Caco-2 (cell line): ENCODE results near the gene RASSF3. TPM values are rescaled to one million over a fixed set of nuclear protein-coding genes. Genes with fewer than 3 reads are reported as not detected.

Experiments
- BruUV-seq: library from RNA; stranded (reverse); fragments of 400-500 nt; replicated peaks from 2 replicates; lab custom pipeline; 2021; lab: Mats Ljungman, UMichigan
- CTCF ChIA-PET: fragments of 300-600 bp; sonication (Branson Sonifier 250); formaldehyde crosslinking; loops from one replicate; lab custom pipeline; 2022; ENCODE audit warnings: antibody characterized with exemption; lab: Charles Lee
- POLR2A ChIA-PET: fragments of 300-600 bp; sonication (Branson Sonifier 250); formaldehyde crosslinking; loops from one replicate; lab custom pipeline; 2022; ENCODE audit warnings: antibody characterized with exemption; lab: Charles Lee
- DNase-seq, 2 experiments: peaks; one replicate each; pipeline versions ENCODE4 v3.0.0 to v3.0.0-alpha.2; 2020 to 2022
- H3K27me3 ChIP-seq: replicated peaks from 2 replicates; pipeline ENCODE4 v1.6.0; 2011; ENCODE audit warnings: low read length; ENCODE audit not compliant: control insufficient read depth, insufficient read depth
- H3K36me3 ChIP-seq: 2 replicates; pipeline ENCODE4 v1.5.1; 2011; ENCODE audit warnings: low read length; ENCODE audit not compliant: control insufficient read depth, insufficient read depth
- H3K4me1 ChIP-seq: fragments of 250-450 bp; sonication (Bioruptor Pico); 2 replicates; pipeline ENCODE4 v1.5.1; 2020; ENCODE audit warnings: mild to moderate bottlenecking
- H3K4me3 ChIP-seq: 2 replicates; pipeline ENCODE4 v1.5.1; 2011; ENCODE audit warnings: low read depth, mild to moderate bottlenecking, control low read depth, low read length
- H3K9me3 ChIP-seq: fragments of 250-450 bp; sonication (Bioruptor Pico); 2 replicates; pipeline ENCODE4 v1.5.1; 2020; ENCODE audit warnings: mild to moderate bottlenecking, moderate library complexity
- H3K27ac Mint-ChIP-seq: one replicate; pipeline ENCODE4 v1.8.0; 2022; ENCODE audit warnings: mixed read lengths; ENCODE audit not compliant: unreplicated experiment
- H3K27me3 Mint-ChIP-seq: one replicate; pipeline ENCODE4 v1.8.0; 2022; ENCODE audit warnings: mixed read lengths; ENCODE audit not compliant: insufficient read depth, unreplicated experiment
- H3K36me3 Mint-ChIP-seq: one replicate; pipeline ENCODE4 v1.8.0; 2022; ENCODE audit warnings: mild to moderate bottlenecking, mixed read lengths; ENCODE audit not compliant: insufficient read depth, unreplicated experiment
- H3K4me1 Mint-ChIP-seq: one replicate; pipeline ENCODE4 v1.8.0; 2022; ENCODE audit warnings: low read depth, mixed read lengths; ENCODE audit not compliant: unreplicated experiment
- H3K4me3 Mint-ChIP-seq: one replicate; pipeline ENCODE4 v1.8.0; 2022; ENCODE audit warnings: mild to moderate bottlenecking, moderate library complexity, mixed read lengths; ENCODE audit not compliant: unreplicated experiment
- H3K9me3 Mint-ChIP-seq: one replicate; pipeline ENCODE4 v1.8.0; 2022; ENCODE audit warnings: mixed read lengths; ENCODE audit not compliant: unreplicated experiment
- intact Hi-C: fragments of 100-400 bp; cut with micrococcal nuclease; formaldehyde crosslinking; loops from one replicate; pipeline ENCODE4 v1.10.0; 2022; ENCODE audit not compliant: unreplicated experiment
- total RNA-seq: library from RNA; stranded (reverse); gene quantifications from 2 replicates; pipeline ENCODE4 v1.2.3, GENCODE V29; 2022
- TF ChIP-seq, protein P1 (sequence below), 2 experiments: fragments of 200-600 bp in 1 of 2; IDR thresholded peaks; 1 replicate in 1 of 2; 2 replicates in 1 of 2; pipeline versions ENCODE4 v1.5.1 to v1.8.0; 2011 to 2022; ENCODE audit warnings: antibody characterized with exemption in 1 of 2, control low read depth in 1 of 2, inconsistent platforms in 1 of 2, low read depth in 1 of 2, low read length in 1 of 2, mild to moderate bottlenecking in 1 of 2, moderate library complexity in 1 of 2; ENCODE audit not compliant: insufficient read depth in 1 of 2, severe bottlenecking in 1 of 2, unreplicated experiment in 1 of 2

Gene RASSF3
- total RNA-seq, 1 experiment from 2014 or later: 25.7 TPM

DNA sequence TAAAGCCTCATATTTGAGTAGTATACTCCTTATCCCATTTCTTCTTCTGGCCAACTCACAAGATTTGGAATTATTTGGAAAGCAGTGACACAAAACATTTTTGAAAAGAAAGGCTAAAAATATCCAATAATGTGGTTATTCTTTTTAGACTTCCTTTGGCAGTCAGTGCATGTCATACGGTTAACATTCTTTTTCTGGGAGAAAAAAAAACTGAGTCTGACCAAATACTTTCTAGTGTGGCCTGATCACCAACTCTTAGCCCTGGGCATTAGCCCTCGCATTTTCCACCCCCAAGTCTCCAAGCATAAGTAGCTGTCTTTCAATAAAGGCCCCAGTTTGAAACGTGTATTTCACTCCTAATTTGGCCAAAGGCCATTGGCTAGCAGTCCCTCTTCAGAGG is 5.9 kb downstream of the RASSF3 start:
- H3K36me3 ChIP-seq: no peaks in the 10 kb centered on the region
- TF ChIP-seq, protein P1, sequence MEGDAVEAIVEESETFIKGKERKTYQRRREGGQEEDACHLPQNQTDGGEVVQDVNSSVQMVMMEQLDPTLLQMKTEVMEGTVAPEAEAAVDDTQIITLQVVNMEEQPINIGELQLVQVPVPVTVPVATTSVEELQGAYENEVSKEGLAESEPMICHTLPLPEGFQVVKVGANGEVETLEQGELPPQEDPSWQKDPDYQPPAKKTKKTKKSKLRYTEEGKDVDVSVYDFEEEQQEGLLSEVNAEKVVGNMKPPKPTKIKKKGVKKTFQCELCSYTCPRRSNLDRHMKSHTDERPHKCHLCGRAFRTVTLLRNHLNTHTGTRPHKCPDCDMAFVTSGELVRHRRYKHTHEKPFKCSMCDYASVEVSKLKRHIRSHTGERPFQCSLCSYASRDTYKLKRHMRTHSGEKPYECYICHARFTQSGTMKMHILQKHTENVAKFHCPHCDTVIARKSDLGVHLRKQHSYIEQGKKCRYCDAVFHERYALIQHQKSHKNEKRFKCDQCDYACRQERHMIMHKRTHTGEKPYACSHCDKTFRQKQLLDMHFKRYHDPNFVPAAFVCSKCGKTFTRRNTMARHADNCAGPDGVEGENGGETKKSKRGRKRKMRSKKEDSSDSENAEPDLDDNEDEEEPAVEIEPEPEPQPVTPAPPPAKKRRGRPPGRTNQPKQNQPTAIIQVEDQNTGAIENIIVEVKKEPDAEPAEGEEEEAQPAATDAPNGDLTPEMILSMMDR (IDR thresholded peaks at IDR 0.05; ENCODE audit: insufficient read depth in 1 of 2, low read depth in 1 of 2, low read length in 1 of 2, severe bottlenecking in 1 of 2, unreplicated experiment in 1 of 2): no peak
- Mint-ChIP-seq H3K9me3 (no peaks in the 10 kb centered on the region), H3K27ac (no peak overlapping the region), H3K36me3 (peaks cover 6% of the 10 kb centered on the region), H3K4me1 (peaks cover 7% of the 10 kb centered on the region), H3K27me3 (no peaks in the 10 kb centered on the region), H3K4me3 (no peak overlapping the region)
- no TSS peak for BruUV-seq
- intact Hi-C loops: no loop called here
- POLR2A ChIA-PET: no interaction called here
- no peak overlapping the region for H3K4me3 ChIP-seq
- CTCF ChIA-PET: no interaction called here
- H3K27me3 ChIP-seq: no peaks in the 10 kb centered on the region
- no peak for DNase-seq
- H3K9me3 ChIP-seq: no peaks in the 10 kb centered on the region
- peaks cover 5% of the 10 kb centered on the region; the same call in 1 of the 2 replicates for H3K4me1 ChIP-seq

DNA sequence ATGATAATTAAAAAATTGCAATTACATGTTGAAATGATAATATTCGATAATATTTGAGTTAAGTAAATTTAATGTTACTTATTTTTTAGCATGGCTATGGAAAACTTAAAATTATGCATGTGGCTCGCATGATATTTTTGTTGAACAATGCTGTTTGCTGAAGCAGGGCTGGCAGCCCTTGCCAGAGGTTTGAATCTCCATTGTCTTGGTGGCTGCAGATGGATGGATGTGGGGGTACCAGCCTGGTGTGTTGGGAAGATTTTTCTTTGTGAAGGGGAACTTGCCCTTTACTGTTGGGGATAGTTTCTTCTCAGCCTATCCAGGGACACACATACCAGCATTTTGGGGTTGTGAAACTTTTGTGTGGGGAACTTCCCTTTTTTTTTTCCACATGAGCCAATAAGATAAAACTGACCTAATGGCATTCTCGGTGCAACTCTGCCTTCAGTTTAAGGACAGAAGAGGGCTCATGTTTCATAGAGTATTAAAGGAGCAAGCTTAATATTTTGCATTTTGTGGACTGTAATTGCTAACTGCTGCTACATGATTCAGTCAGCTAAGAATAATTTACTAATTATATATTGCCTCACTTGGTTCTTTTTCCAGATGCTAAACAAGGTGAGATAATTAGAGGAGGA is 8.8 kb downstream of the RASSF3 start:
- DNase-seq: no peak

DNA sequence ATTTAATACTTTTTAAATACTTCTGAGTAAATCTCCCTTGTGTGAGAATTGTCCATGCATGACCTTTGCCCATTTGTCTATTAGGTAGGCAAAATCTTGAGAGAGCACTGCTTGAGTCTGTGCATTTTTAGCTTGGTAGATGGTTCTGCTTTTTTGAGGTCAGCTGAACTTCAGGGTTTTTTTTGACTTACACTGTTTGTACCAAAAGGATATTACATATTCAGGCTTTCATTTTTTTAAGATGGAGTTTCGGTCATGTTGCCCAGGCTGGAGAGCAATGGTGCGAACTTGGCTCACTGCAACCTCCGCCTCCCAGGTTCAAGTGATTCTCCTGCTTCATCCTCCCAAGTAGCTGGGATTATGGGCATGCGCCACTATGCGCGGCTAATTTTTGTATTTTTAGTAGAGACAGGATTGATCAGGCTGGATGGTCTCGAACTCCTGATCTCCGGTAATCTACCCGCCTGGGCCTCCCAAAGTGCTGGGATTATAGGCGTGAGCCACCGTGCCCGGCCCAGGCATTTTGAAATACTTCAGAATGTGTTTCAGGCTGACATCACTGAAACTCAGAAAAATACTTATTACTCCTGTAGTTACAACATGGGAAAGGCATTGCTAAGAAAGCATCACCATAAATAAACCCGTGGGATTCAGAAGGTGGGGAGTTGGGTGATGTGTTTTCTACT is 11.1 kb downstream of the RASSF3 start:
- Mint-ChIP-seq H3K36me3 (no peaks in the 10 kb centered on the region), H3K27ac (no peak overlapping the region), H3K27me3 (no peaks in the 10 kb centered on the region), H3K4me1 (peaks cover 13% of the 10 kb centered on the region), H3K9me3 (no peaks in the 10 kb centered on the region), H3K4me3 (no peak overlapping the region)
- H3K4me1 ChIP-seq: peaks cover 16% of the 10 kb centered on the region
- H3K4me3 ChIP-seq: no peak overlapping the region
- BruUV-seq: no TSS peak
- H3K27me3 ChIP-seq: no peaks in the 10 kb centered on the region
- intact Hi-C loops: loop anchor here (10.0 kb wide), 1 partner anchor 167 kb away; the partner anchor contains the start of gene TBK1
- TF ChIP-seq, protein P1 (IDR thresholded peaks at IDR 0.05; ENCODE audit: insufficient read depth in 1 of 2, low read depth in 1 of 2, low read length in 1 of 2, severe bottlenecking in 1 of 2, unreplicated experiment in 1 of 2): no peak
- DNase-seq: no peak
- no peaks in the 10 kb centered on the region for H3K9me3 ChIP-seq
- ChIA-PET POLR2A (no interaction called here), CTCF (no interaction called here)
- H3K36me3 ChIP-seq: no peaks in the 10 kb centered on the region

More for the DNA sequence above, 8.8 kb downstream of the RASSF3 start:
- H3K4me3 Mint-ChIP-seq: no peak overlapping the region
- intact Hi-C loops: no loop called here
- BruUV-seq: no TSS peak
- Histone ChIP-seq H3K4me1 (peaks cover 2% of the 10 kb centered on the region), H3K27me3 (no peaks in the 10 kb centered on the region), H3K9me3 (no peaks in the 10 kb centered on the region), H3K36me3 (no peaks in the 10 kb centered on the region), H3K4me3 (no peak overlapping the region)
- no peaks in the 10 kb centered on the region for H3K36me3 Mint-ChIP-seq
- no peaks in the 10 kb centered on the region for H3K4me1 Mint-ChIP-seq
- TF ChIP-seq, protein P1 (IDR thresholded peaks at IDR 0.05; ENCODE audit: insufficient read depth in 1 of 2, low read depth in 1 of 2, low read length in 1 of 2, severe bottlenecking in 1 of 2, unreplicated experiment in 1 of 2): no peak
- H3K27ac Mint-ChIP-seq: no peak overlapping the region
- no peaks in the 10 kb centered on the region for H3K9me3 Mint-ChIP-seq
- CTCF ChIA-PET: interaction anchor here (0.7 to 1.2 kb wide), 2 partner anchors 10 to 56 kb away, joined by 3 to 8 read pairs; no protein-coding TSS in a partner anchor
- H3K27me3 Mint-ChIP-seq: no peaks in the 10 kb centered on the region
- POLR2A ChIA-PET: no interaction called here
